Prostate gland (tissue), 2 donors: ENCODE results near the gene GPR180.

Experiments used
- POLR2A ChIP-seq: fragments of 450-650 bp; IDR thresholded peaks from one replicate; pipeline ENCODE4 v1.6.1; 2016; ENCODE audit warnings: antibody characterized with exemption, mild to moderate bottlenecking
- TF ChIP-seq, protein P1 (sequence below), 4 experiments: fragments of 200-600 bp in 2 of 4; fragments of 450-650 bp in 2 of 4; sonication (generic) in 2 of 4; IDR thresholded peaks; 1 replicate in 3 of 4; 2 replicates in 1 of 4; pipeline ENCODE4 v1.5.1; 2016 to 2019; ENCODE audit warnings: antibody characterized with exemption in 4 of 4, mild to moderate bottlenecking in 2 of 4, moderate library complexity in 2 of 4

DNA sequence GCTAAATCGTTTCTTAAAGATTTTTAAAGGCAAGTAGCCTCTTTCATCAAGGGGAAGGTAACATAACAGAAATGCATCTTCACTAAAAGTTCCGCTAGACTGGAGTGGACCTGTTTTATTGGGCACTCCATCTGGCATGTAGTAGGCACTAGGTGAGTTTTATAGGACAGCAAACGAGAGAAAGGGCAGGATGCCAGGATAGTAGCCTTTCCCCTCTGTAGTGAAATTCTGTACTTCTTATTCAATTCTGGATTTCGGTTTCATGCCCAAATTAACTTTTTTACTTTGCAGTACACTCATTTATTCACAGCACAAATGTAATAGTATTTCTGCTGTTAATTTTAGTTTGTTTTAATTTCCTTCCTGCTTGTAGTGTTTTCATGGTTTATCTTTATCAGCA lies 45.2 kb downstream of the GPR180 start:
- TF ChIP-seq, protein P1, sequence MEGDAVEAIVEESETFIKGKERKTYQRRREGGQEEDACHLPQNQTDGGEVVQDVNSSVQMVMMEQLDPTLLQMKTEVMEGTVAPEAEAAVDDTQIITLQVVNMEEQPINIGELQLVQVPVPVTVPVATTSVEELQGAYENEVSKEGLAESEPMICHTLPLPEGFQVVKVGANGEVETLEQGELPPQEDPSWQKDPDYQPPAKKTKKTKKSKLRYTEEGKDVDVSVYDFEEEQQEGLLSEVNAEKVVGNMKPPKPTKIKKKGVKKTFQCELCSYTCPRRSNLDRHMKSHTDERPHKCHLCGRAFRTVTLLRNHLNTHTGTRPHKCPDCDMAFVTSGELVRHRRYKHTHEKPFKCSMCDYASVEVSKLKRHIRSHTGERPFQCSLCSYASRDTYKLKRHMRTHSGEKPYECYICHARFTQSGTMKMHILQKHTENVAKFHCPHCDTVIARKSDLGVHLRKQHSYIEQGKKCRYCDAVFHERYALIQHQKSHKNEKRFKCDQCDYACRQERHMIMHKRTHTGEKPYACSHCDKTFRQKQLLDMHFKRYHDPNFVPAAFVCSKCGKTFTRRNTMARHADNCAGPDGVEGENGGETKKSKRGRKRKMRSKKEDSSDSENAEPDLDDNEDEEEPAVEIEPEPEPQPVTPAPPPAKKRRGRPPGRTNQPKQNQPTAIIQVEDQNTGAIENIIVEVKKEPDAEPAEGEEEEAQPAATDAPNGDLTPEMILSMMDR (IDR thresholded peaks at IDR 0.05): no peak
- no peak for TF ChIP-seq POLR2A
